ENCODE results near the gene KDM2A.

DNA sequence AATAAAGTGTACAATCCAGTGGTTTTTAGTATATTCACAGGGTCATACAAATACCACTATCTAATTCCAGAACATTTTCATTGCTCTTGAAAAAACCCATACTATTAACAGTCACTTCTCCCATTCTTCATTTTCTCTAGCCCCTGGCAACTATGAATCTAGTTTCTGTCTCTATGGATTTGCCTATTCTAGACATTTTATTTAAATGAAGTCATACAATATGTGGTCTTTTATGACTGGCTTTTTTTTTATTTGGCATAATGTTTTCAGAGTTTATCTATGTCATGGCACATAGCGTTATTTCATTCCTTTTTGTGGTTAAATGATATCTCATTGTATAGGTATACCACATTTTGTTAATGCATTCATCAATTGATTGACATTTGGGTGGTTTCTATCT is 59.4 kb downstream of the KDM2A start:
- no peak for TF ChIP-seq POLR2A (IDR thresholded peaks at IDR 0.05)
- TF ChIP-seq, protein P1, sequence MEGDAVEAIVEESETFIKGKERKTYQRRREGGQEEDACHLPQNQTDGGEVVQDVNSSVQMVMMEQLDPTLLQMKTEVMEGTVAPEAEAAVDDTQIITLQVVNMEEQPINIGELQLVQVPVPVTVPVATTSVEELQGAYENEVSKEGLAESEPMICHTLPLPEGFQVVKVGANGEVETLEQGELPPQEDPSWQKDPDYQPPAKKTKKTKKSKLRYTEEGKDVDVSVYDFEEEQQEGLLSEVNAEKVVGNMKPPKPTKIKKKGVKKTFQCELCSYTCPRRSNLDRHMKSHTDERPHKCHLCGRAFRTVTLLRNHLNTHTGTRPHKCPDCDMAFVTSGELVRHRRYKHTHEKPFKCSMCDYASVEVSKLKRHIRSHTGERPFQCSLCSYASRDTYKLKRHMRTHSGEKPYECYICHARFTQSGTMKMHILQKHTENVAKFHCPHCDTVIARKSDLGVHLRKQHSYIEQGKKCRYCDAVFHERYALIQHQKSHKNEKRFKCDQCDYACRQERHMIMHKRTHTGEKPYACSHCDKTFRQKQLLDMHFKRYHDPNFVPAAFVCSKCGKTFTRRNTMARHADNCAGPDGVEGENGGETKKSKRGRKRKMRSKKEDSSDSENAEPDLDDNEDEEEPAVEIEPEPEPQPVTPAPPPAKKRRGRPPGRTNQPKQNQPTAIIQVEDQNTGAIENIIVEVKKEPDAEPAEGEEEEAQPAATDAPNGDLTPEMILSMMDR (IDR thresholded peaks at IDR 0.05): no peak

Data from prostate gland (tissue), 2 donors.